EH (cell line): Measurements from ENCODE around the gene OR56A4.
"Not testable (repeated sequence)": the region's sequence is repeated elsewhere in the genome, so short reads cannot be mapped to it uniquely, and the experiment has no call there.

Experiments used
- DNase-seq: peaks from one replicate; pipeline ENCODE4 v3.0.0-alpha.2; 2015; ENCODE audit warnings: low read depth

OR56A4 gene

DNA sequence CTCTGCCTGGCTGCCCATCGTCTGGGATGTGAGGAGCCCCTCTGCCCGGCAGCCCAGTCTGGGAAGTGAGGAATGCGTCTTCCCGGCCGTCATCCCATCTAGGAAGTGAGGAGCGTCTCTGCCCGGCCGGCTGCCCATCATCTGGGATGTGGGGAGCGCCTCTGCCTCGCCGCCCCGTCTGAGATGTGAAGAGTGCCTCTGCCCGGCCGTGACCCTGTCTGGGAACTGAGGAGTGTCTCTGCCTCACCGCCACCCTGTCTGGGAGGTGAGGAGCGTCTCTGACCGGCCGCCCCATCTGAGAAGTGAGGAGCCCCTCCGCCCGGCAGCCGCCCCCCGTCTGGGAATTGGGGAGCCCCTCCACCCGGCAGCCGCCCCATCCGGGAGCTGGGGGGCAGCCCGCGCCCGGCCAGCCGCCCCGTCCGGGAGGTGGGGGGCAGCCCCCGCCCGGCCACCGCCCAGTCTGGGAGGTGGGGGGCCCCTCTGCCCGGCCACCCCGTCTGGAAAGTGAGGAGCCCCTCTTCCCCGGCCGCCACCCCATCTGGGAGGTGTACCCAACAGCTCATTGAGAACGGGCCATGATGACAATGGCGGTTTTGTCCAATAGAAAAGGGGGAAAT is 45.9 kb downstream of the OR56A4 start:
- not testable (repeated sequence) for DNase-seq

DNA sequence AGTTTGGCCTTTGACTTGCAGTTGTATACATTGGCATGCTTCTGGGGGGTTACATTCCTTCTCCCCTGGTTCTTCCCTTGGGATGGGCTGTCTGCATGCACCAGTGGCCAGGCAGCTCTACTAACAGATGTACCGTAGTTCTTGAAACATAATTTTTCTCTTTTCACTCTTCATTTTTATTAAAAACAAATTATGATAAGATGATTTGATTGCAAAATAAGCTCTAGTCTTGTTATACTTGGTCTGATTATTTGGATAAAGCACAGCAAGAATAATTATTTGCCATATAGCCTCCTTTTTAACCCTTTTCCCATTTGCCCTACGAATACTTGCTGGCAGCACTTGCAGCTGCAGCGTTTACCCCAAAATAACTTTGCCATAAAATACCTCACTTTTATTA is 51.2 kb downstream of the OR56A4 start:
- DNase-seq: no peak
